CD4-positive, alpha-beta T cell (primary cell): ENCODE results near the gene ZNF132. TPM values are rescaled to one million over a fixed set of nuclear protein-coding genes. Genes with fewer than 3 reads are reported as not detected.

Source experiments
- ATAC-seq: fragments of 200-7000 bp; cut with Tn5 transposase; one replicate; pipeline ENCODE4 v1.10.0; 2022; ENCODE audit warnings: mild to moderate bottlenecking; ENCODE audit not compliant: poor library complexity
- CTCF ChIA-PET: fragments of 350-600 bp; sonication (Branson Sonifier 250); formaldehyde crosslinking; loops from one replicate; lab custom pipeline; 2021; ENCODE audit warnings: antibody characterized with exemption, inconsistent platforms; lab: Charles Lee
- POLR2A ChIA-PET: fragments of 350-600 bp; sonication (Branson Sonifier 250); formaldehyde crosslinking; loops from one replicate; lab custom pipeline; 2021; ENCODE audit warnings: antibody characterized with exemption, inconsistent platforms; lab: Charles Lee
- DNase-seq, 14 experiments: peaks; one replicate each; pipeline ENCODE4 v3.0.0-alpha.2; 2013 to 2020; ENCODE audit warnings: mixed read lengths in 2 of 14
- H3K27ac ChIP-seq, 2 donors: one replicate each; pipeline versions ENCODE4 v1.5.1 to v1.7.0; 2013; ENCODE audit warnings: low read length in 2 of 2, low read depth in 1 of 2, mild to moderate bottlenecking in 1 of 2
- H3K27me3 ChIP-seq, 2 experiments: 1 replicate in 1 of 2; 2 replicates in 1 of 2; pipeline versions ENCODE4 v1.6.1 to v1.7.0; 2013; ENCODE audit warnings: low read length in 2 of 2, control low read depth in 1 of 2, mild to moderate bottlenecking in 1 of 2, moderate library complexity in 1 of 2; ENCODE audit not compliant: insufficient read depth in 2 of 2, control insufficient read depth in 1 of 2
- H3K36me3 ChIP-seq: one replicate; pipeline ENCODE4 v1.6.1; 2013; ENCODE audit warnings: low read length, control low read depth; ENCODE audit not compliant: insufficient read depth
- H3K4me1 ChIP-seq: one replicate; pipeline ENCODE4 v1.6.1; 2013; ENCODE audit warnings: low read length, control low read depth; ENCODE audit not compliant: insufficient read depth
- H3K4me3 ChIP-seq: one replicate; pipeline ENCODE4 v1.5.1; 2013; ENCODE audit warnings: mild to moderate bottlenecking, low read length, moderate library complexity
- H3K9me3 ChIP-seq, 2 experiments: 1 replicate in 1 of 2; 2 replicates in 1 of 2; pipeline versions ENCODE4 v1.6.1 to v1.7.0; 2013; ENCODE audit warnings: low read length in 2 of 2, mild to moderate bottlenecking in 2 of 2, control low read depth in 1 of 2, moderate library complexity in 1 of 2; ENCODE audit not compliant: control insufficient read depth in 1 of 2, insufficient read depth in 1 of 2
- H3K27ac Mint-ChIP-seq: one replicate; pipeline ENCODE4 v1.8.0; 2020; ENCODE audit warnings: mixed read lengths
- H3K27me3 Mint-ChIP-seq: one replicate; pipeline ENCODE4 v1.8.0; 2021; ENCODE audit warnings: mixed read lengths
- H3K36me3 Mint-ChIP-seq: one replicate; pipeline ENCODE4 v1.8.0; 2021; ENCODE audit warnings: low read depth, mixed read lengths
- H3K4me1 Mint-ChIP-seq: one replicate; pipeline ENCODE4 v1.8.0; 2021; ENCODE audit warnings: low read depth, mixed read lengths
- H3K4me3 Mint-ChIP-seq: one replicate; pipeline ENCODE4 v1.8.0; 2020; ENCODE audit warnings: mild to moderate bottlenecking, mixed read lengths
- H3K9me3 Mint-ChIP-seq: one replicate; pipeline ENCODE4 v1.8.0; 2020; ENCODE audit warnings: mixed read lengths
- intact Hi-C, 2 experiments: fragments of 100-400 bp; cut with DNase I in 1 of 2; cut with micrococcal nuclease in 1 of 2; formaldehyde crosslinking; loops; one replicate each; pipeline versions ENCODE4 v1.15.1 to v1.9.0; 2023 to 2025; cut with DNase I, micrococcal nuclease
- total RNA-seq, 174 experiments: library from RNA in 2 of 174; stranded (reverse) in 2 of 174; gene quantifications; one replicate each; pipeline ENCODE4 v1.2.3 and lab custom pipeline; 2021 to 2026
- TF ChIP-seq, protein P1 (sequence below): fragments of 200-600 bp; IDR thresholded peaks from one replicate; pipeline ENCODE4 v1.8.0; 2022; ENCODE audit warnings: antibody characterized with exemption, mild to moderate bottlenecking

ZNF132 gene
- total RNA-seq, 2 experiments from 2014 or later: 1.0 to 1.4 TPM

DNA sequence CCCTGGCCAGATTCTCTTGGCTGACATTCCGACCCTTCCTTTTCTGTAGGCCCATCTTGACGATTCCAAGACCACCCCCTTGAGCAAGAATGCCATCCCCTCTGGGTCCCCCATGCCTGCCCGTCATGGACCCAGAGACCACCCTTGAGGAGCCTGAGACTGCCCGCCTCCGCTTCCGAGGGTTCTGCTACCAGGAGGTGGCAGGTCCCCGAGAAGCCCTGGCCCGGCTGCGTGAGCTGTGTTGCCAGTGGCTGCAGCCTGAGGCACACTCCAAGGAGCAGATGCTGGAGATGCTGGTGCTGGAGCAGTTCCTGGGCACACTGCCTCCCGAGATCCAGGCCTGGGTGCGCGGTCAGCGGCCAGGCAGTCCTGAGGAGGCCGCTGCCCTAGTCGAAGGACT, 37.2 kb upstream of the ZNF132 start:
- ChIA-PET CTCF (no interaction called here), POLR2A (no interaction called here)
- H3K27ac ChIP-seq: no peak overlapping the region
- H3K4me1 ChIP-seq: peaks cover 22% of the 10 kb centered on the region
- intact Hi-C loops: loop anchor here (2.0 to 5.0 kb wide), 5 partner anchors 22 to 150 kb away; partner anchors contain the start of genes ZNF132 (in 1 of the 2), ZNF584 (in 1 of the 2), ZNF837 (in 1 of the 2) and ZSCAN22 (in 1 of the 2)
- Mint-ChIP-seq H3K4me1 (peaks cover 23% of the 10 kb centered on the region), H3K27ac (peak overlapping the region; percentile 95), H3K9me3 (no peaks in the 10 kb centered on the region), H3K27me3 (no peaks in the 10 kb centered on the region), H3K36me3 (peaks cover 19% of the 10 kb centered on the region), H3K4me3 (peak overlapping the region; percentile 90)
- peaks cover 16% of the 10 kb centered on the region for H3K36me3 ChIP-seq
- H3K9me3 ChIP-seq: no peaks in the 10 kb centered on the region
- H3K4me3 ChIP-seq: no peak overlapping the region
- H3K27me3 ChIP-seq: no peaks in the 10 kb centered on the region
- ATAC-seq: no peak
- TF ChIP-seq, protein P1, sequence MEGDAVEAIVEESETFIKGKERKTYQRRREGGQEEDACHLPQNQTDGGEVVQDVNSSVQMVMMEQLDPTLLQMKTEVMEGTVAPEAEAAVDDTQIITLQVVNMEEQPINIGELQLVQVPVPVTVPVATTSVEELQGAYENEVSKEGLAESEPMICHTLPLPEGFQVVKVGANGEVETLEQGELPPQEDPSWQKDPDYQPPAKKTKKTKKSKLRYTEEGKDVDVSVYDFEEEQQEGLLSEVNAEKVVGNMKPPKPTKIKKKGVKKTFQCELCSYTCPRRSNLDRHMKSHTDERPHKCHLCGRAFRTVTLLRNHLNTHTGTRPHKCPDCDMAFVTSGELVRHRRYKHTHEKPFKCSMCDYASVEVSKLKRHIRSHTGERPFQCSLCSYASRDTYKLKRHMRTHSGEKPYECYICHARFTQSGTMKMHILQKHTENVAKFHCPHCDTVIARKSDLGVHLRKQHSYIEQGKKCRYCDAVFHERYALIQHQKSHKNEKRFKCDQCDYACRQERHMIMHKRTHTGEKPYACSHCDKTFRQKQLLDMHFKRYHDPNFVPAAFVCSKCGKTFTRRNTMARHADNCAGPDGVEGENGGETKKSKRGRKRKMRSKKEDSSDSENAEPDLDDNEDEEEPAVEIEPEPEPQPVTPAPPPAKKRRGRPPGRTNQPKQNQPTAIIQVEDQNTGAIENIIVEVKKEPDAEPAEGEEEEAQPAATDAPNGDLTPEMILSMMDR: no peak
- no peak for DNase-seq

DNA sequence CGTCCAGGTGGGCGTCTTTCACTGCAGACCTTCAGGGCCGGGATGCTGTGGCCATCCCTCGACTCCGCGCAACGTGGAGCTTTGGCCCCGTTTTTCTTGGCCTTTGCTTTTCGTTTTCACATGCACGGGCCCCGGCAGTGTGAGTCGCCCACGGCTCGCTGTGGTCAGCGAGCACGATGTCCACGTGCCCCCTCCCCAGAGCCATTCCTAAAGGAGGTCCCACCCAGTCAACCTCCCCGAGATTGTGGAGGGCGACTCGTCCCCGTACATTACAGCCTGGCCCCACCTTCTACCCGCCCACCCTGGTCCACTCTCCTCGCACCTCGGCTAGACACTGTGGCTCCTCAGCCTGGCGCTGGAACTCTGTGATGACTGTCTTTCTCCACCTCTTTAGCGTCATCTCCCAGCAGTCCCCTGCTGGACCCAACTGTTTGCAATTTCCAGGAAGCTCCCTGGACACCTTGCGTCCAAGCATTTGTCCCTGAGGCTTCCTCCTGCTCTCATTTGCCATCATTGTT, 36.6 kb upstream of the ZNF132 start:
- H3K9me3 Mint-ChIP-seq: no peaks in the 10 kb centered on the region
- TF ChIP-seq, protein P1: no peak
- peak overlapping the region; percentile 90 for H3K4me3 Mint-ChIP-seq
- H3K27ac Mint-ChIP-seq: peak overlapping the region; percentile 95
- DNase-seq (no peak), ATAC-seq (no peak)
- Histone ChIP-seq H3K27me3 (no peaks in the 10 kb centered on the region), H3K27ac (peak overlapping the region; percentile 76 to 95), H3K4me1 (peaks cover 22% of the 10 kb centered on the region), H3K4me3 (peak overlapping the region; percentile 87), H3K36me3 (peaks cover 20% of the 10 kb centered on the region), H3K9me3 (no peaks in the 10 kb centered on the region)
- CTCF ChIA-PET: no interaction called here
- peaks cover 23% of the 10 kb centered on the region for H3K4me1 Mint-ChIP-seq
- peaks cover 21% of the 10 kb centered on the region for H3K36me3 Mint-ChIP-seq
- POLR2A ChIA-PET: interaction anchor here (1.0 kb wide), 1 partner anchor 67 kb away, joined by 3 read pairs; the partner anchor contains the start of gene TRIM28
- intact Hi-C loops: loop anchor here (1.0 to 5.0 kb wide), 6 partner anchors 22 to 149 kb away; partner anchors contain the start of genes ZNF132 (in 2 of the 2), ZNF584 (in 1 of the 2), ZNF837 (in 1 of the 2) and ZSCAN22 (in 1 of the 2)
- H3K27me3 Mint-ChIP-seq: no peaks in the 10 kb centered on the region

DNA sequence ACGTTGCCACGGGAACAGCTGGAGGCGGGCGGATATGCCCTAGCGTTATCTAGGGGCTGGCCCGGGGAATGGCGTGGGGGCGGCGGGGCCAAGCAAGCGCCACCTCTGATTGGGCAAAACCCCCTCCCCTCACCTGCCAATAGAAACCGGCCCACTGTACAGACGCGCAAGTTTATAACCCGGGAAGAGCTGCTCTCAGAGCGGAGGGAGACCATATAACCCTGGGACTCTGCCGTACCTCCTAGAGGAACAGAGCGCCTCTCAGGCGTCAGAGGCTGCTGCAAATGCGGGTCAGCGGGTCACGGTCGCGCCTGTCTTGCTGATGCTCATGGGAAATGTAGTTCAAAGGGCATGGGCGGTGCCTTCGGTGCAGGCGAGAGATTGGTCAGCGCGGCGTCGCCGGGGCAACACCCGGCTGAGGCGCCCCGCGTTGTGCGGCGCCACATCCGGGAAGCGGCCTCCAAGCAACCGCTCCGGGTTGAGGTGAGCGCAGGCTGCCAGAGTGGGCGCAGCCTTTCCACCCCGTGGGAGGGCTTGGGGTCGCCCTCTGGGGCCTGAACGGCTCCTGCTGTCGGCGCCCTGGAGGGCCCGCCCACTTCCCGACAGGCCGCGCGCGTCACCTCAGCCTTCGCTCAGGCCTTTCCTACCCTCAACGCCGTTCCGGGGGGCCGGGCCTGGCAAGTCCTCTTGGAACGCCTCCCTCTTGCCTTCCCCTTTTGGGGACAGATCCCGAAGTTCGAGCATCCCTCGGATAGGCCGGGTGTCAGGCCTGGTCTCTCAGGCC, 36.0 kb upstream of the ZNF132 start, which contains the start of gene ZNF446:
Gene ZNF446 (plus strand): TSS at position 639 of the 784 bp plus-strand sequence. CDS start 867 bp downstream, outside the sequence.
- Histone ChIP-seq H3K27ac (peak within 1 kb of the TSS; percentile 76 to 95), H3K36me3 (peaks cover 22% of the 10 kb centered on the region), H3K4me1 (peaks cover 22% of the 10 kb centered on the region), H3K27me3 (no peaks in the 10 kb centered on the region), H3K9me3 (no peaks in the 10 kb centered on the region), H3K4me3 (peak within 1 kb of the TSS; percentile 87)
- ChIA-PET CTCF (interaction anchor here (0.6 to 1.2 kb wide), 2 partner anchors 38 to 44 kb away, joined by 3 to 5 read pairs; partner anchors contain the start of gene ZBTB45), POLR2A (interaction anchor here (0.7 to 1.6 kb wide), 10 partner anchors 9 to 767 kb away, joined by 3 to 5 read pairs (median 4); partner anchors contain the start of genes TRIM28, ZBTB45, ZNF132 and ZNF154)
- intact Hi-C loops: loop anchor here (1.0 to 5.0 kb wide), 8 partner anchors 10 to 149 kb away; partner anchors contain the start of genes ZNF132 (in 2 of the 2), ZBTB45 (in 1 of the 2), ZNF584 (in 1 of the 2) and ZNF837 (in 1 of the 2)
- TF ChIP-seq, protein P1: no peak
- H3K27ac Mint-ChIP-seq: peak within 1 kb of the TSS; percentile 95
- ATAC-seq (peak; percentile 82), DNase-seq (peak; percentile 90 to 99 (median 94))
- H3K36me3 Mint-ChIP-seq: peaks cover 21% of the 10 kb centered on the region
- no peaks in the 10 kb centered on the region for H3K27me3 Mint-ChIP-seq
- H3K4me1 Mint-ChIP-seq: peaks cover 23% of the 10 kb centered on the region
- no peaks in the 10 kb centered on the region for H3K9me3 Mint-ChIP-seq
- peak within 1 kb of the TSS; percentile 90 for H3K4me3 Mint-ChIP-seq
